Coronary artery (tissue), 2 donors: Measurements from ENCODE around the gene FAM200C.

Experiments
- DNase-seq: peaks from one replicate; pipeline ENCODE4 v3.0.0-alpha.2; 2017; ENCODE audit warnings: low spot score
- H3K27ac ChIP-seq, 2 donors: fragments of 200-600 bp; sonication (generic); one replicate each; pipeline ENCODE4 v1.5.1; 2016 to 2019
- H3K4me3 ChIP-seq: fragments of 200-600 bp; sonication (generic); 2 replicates; pipeline ENCODE4 v1.5.1; 2016; ENCODE audit warnings: mild to moderate bottlenecking, moderate library complexity
- TF ChIP-seq, protein P1 (sequence below): fragments of 200-600 bp; sonication (generic); IDR thresholded peaks from one replicate; pipeline ENCODE4 v1.5.1; 2019; ENCODE audit warnings: antibody characterized with exemption

Gene FAM200C

DNA sequence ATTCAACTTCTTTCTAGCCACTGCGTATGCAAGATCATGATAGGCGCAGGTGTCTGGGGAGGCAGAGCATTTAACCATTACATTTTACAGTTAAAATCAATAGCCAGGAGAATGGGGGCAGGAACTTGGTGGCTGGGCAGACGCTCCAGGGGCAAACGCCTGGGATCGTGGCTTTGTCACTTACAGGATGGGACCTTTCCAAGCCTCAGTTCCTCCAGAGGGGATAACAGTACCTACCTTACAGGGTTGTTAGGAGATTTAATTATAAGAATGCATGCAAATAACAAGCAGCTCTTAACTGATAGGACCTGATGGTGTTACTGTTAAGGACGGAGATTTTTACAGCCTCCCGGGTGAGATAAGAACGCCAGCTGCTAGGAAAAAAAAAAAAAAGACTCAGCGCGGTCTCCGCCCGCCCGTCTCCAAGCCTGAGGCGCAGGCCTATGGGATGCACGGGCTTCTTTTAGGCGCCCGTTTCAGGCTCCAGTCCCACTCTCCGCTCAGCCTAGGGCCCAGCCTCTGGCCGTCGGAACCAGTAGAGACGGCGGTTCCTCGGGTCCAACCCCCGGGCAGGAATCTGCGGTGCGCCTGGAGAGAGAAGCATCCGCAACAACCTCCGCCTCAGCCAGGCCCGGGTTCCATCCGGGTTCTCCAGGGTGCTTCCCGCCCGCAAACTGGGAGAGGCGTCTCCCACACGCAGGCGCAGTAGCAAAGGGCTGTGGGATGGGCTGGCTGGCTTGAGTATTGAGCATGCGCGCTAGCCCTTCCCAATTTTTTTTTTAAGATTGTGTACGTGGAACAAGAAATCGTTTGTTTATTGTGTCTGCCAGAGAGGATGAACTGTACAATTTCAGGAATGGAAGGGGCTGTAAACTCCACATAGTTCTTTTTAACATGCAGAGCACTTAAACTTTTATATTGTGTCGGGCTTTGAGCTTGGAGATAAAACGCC, at the start of gene FAM200C:
TSS of gene FAM200C (minus strand) at position 653 of the 952 bp plus-strand sequence. CDS start 4,564 bp downstream, outside the sequence.
- TF ChIP-seq, protein P1, sequence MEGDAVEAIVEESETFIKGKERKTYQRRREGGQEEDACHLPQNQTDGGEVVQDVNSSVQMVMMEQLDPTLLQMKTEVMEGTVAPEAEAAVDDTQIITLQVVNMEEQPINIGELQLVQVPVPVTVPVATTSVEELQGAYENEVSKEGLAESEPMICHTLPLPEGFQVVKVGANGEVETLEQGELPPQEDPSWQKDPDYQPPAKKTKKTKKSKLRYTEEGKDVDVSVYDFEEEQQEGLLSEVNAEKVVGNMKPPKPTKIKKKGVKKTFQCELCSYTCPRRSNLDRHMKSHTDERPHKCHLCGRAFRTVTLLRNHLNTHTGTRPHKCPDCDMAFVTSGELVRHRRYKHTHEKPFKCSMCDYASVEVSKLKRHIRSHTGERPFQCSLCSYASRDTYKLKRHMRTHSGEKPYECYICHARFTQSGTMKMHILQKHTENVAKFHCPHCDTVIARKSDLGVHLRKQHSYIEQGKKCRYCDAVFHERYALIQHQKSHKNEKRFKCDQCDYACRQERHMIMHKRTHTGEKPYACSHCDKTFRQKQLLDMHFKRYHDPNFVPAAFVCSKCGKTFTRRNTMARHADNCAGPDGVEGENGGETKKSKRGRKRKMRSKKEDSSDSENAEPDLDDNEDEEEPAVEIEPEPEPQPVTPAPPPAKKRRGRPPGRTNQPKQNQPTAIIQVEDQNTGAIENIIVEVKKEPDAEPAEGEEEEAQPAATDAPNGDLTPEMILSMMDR, result no peak
- peak within 1 kb of the TSS; percentile 78 for H3K4me3 ChIP-seq
- DNase-seq, result peak; percentile 94
- peak within 1 kb of the TSS; percentile 69 to 93 for H3K27ac ChIP-seq

GRCh38 chr5:160449458-160449857, 49.6 kb upstream of the FAM200C start:
- H3K27ac ChIP-seq, result no peak overlapping the region
- TF ChIP-seq, protein P1, result no peak
- DNase-seq, result no peak
- H3K4me3 ChIP-seq, result no peak overlapping the region

- no peak overlapping the region for H3K27ac ChIP-seq
- TF ChIP-seq, protein P1, result no peak
- DNase-seq, result no peak
- no peak overlapping the region for H3K4me3 ChIP-seq
Observed at GRCh38 chr5:160448886-160449285, 49.0 kb upstream of the FAM200C start.

- Histone ChIP-seq H3K4me3 (no peak overlapping the region), H3K27ac (no peak overlapping the region)
- TF ChIP-seq, protein P1, result no peak
- DNase-seq, result no peak
Observed at GRCh38 chr5:160445751-160446150, 45.9 kb upstream of the FAM200C start.

DNA sequence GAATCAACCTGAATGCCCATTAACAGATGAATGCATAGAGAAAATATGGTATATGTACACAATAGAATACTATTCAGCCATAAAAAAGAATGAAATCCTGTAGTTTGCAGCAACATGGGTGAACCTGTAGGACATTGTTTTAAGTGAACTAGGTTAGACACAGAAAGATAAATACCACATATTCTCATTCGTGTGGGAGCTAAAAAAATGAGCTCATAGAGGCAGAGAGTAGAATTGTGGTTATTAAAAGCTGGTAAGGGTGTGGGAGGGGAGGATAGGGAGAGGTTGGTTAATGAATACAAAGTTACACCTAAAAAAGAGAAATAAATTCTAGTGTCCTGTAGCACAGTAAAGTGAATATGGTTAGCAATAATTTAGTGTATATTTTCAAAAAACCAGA, 45.3 kb upstream of the FAM200C start:
- no peak for DNase-seq
- TF ChIP-seq, protein P1, result no peak
- H3K27ac ChIP-seq, result no peak overlapping the region
- H3K4me3 ChIP-seq, result no peak overlapping the region

GRCh38 chr5:160444407-160444806, 44.6 kb upstream of the FAM200C start:
- TF ChIP-seq, protein P1, result no peak

More at GRCh38 chr5:160444407-160444806, 44.6 kb upstream of the FAM200C start:
- no peak for DNase-seq
- H3K4me3 ChIP-seq, result no peak overlapping the region
- H3K27ac ChIP-seq, result no peak overlapping the region
